GM19467 (cell line): Measurements from ENCODE around the gene PIP5K1B.

ENCODE experiments used
- ATAC-seq: cut with Tn5 transposase; IDR thresholded peaks from one replicate; pipeline ENCODE4 v1.9.1; 2021; ENCODE audit warnings: mild to moderate bottlenecking, moderate library complexity; ENCODE audit not compliant: unreplicated experiment

The PIP5K1B gene

GRCh38 chr9:68947842-68948569, 243.0 kb downstream of the PIP5K1B start:
- no peak for ATAC-seq

- ATAC-seq: no peak
These were observed 244.4 kb downstream of the PIP5K1B start for GRCh38 chr9:68949271-68950000.

GRCh38 chr9:68950188-68950587, 245.1 kb downstream of the PIP5K1B start:
- no peak for ATAC-seq

- no peak for ATAC-seq
These were observed 245.6 kb downstream of the PIP5K1B start for GRCh38 chr9:68950689-68951088.

- ATAC-seq: peak; percentile 47
These were observed 247.0 kb downstream of the PIP5K1B start for GRCh38 chr9:68951879-68952659.

GRCh38 chr9:68953771-68954170, 248.7 kb downstream of the PIP5K1B start:
- ATAC-seq: no peak

GRCh38 chr9:68955330-68955729, 250.3 kb downstream of the PIP5K1B start:
- no peak for ATAC-seq

GRCh38 chr9:68957479-68957878, 252.4 kb downstream of the PIP5K1B start:
- ATAC-seq: no peak

- peak; percentile 58 for ATAC-seq
These were observed 256.5 kb downstream of the PIP5K1B start for GRCh38 chr9:68961587-68961986.

GRCh38 chr9:68963416-68963815, 258.4 kb downstream of the PIP5K1B start:
- ATAC-seq: no peak

GRCh38 chr9:68964102-68964541, 259.1 kb downstream of the PIP5K1B start:
- ATAC-seq: no peak

- no peak for ATAC-seq
These were observed 259.7 kb downstream of the PIP5K1B start for GRCh38 chr9:68964765-68965164.

- peak; percentile 64 for ATAC-seq
These were observed 261.5 kb downstream of the PIP5K1B start for GRCh38 chr9:68966496-68966944.

GRCh38 chr9:68967800-68968199, 262.8 kb downstream of the PIP5K1B start:
- no peak for ATAC-seq

- ATAC-seq: no peak
These were observed 264.5 kb downstream of the PIP5K1B start for GRCh38 chr9:68969538-68969937.

GRCh38 chr9:68970151-68970550, 265.1 kb downstream of the PIP5K1B start:
- no peak for ATAC-seq

GRCh38 chr9:68973619-68974018, 268.6 kb downstream of the PIP5K1B start:
- no peak for ATAC-seq

- peak; percentile 84 for ATAC-seq
These were observed 269.4 kb downstream of the PIP5K1B start for GRCh38 chr9:68974431-68974830.

GRCh38 chr9:68974901-68975300, 269.9 kb downstream of the PIP5K1B start:
- ATAC-seq: no peak

- ATAC-seq: no peak
These were observed 270.5 kb downstream of the PIP5K1B start for GRCh38 chr9:68975365-68976043.

GRCh38 chr9:68978066-68978465, 273.0 kb downstream of the PIP5K1B start:
- ATAC-seq: no peak
